ENCODE results near the gene NEURL2. TPM values are rescaled to one million over a fixed set of nuclear protein-coding genes. Genes with fewer than 3 reads are reported as not detected.
"Not testable (repeated sequence)": the region's sequence is repeated elsewhere in the genome, so short reads cannot be mapped to it uniquely, and the experiment has no call there.

NEURL2 gene
- polyA plus RNA-seq, 3 donors, result 4.7 to 9.8 (median 7.5) TPM

- DNase-seq (ENCODE audit: extremely low read depth in 1 of 11, low read depth in 9 of 11, low spot score in 4 of 11), result no peak
These were observed 2.3 kb downstream of the NEURL2 start for GRCh38 chr20:45888681-45889080.

GRCh38 chr20:45887346-45887715 is 3.7 kb downstream of the NEURL2 start, which contains the start of gene SPATA25:
SPATA25 (minus strand) TSS chr20:45887622; CDS start chr20:45887590, 32 bp downstream.
- DNase-seq (ENCODE audit: extremely low read depth in 1 of 11, low read depth in 9 of 11, low spot score in 4 of 11), result no peak

- no peak for DNase-seq (ENCODE audit: extremely low read depth in 1 of 11, low read depth in 9 of 11, low spot score in 4 of 11)
These were observed 4.2 kb downstream of the NEURL2 start for GRCh38 chr20:45886590-45887345.

- no peak for DNase-seq (ENCODE audit: extremely low read depth in 1 of 11, low read depth in 9 of 11, low spot score in 4 of 11)
These were observed 7.9 kb downstream of the NEURL2 start for GRCh38 chr20:45883100-45883469.

- DNase-seq (ENCODE audit: extremely low read depth in 1 of 11, low read depth in 9 of 11, low spot score in 4 of 11), result no peak
These were observed 8.4 kb downstream of the NEURL2 start for GRCh38 chr20:45882469-45883099.

- peak; percentile 99 to 100 (median 99) for DNase-seq (ENCODE audit: extremely low read depth in 1 of 11, low read depth in 9 of 11, low spot score in 4 of 11)
These were observed 9.8 kb downstream of the NEURL2 start, which contains the start of gene ZSWIM1 for GRCh38 chr20:45880988-45881788. ZSWIM1 (plus strand) TSS chr20:45881227; CDS start chr20:45882593, 1,366 bp downstream.

GRCh38 chr20:45878076-45878761 is 12.8 kb downstream of the NEURL2 start:
- DNase-seq (ENCODE audit: extremely low read depth in 1 of 11, low read depth in 9 of 11, low spot score in 4 of 11), result no peak

GRCh38 chr20:45874576-45874975 is 16.4 kb downstream of the NEURL2 start:
- DNase-seq (ENCODE audit: extremely low read depth in 1 of 11, low read depth in 9 of 11, low spot score in 4 of 11), result no peak

- DNase-seq (ENCODE audit: extremely low read depth in 1 of 11, low read depth in 9 of 11, low spot score in 4 of 11), result not testable (repeated sequence)
These were observed 16.9 kb downstream of the NEURL2 start for GRCh38 chr20:45874104-45874481.

- DNase-seq (ENCODE audit: extremely low read depth in 1 of 11, low read depth in 9 of 11, low spot score in 4 of 11), result no peak
These were observed 17.5 kb downstream of the NEURL2 start for GRCh38 chr20:45873409-45874103.

- no peak for DNase-seq (ENCODE audit: extremely low read depth in 1 of 11, low read depth in 9 of 11, low spot score in 4 of 11)
These were observed 18.4 kb downstream of the NEURL2 start for GRCh38 chr20:45872626-45873025.

- no peak for DNase-seq (ENCODE audit: extremely low read depth in 1 of 11, low read depth in 9 of 11, low spot score in 4 of 11)
These were observed 23.2 kb downstream of the NEURL2 start for GRCh38 chr20:45867819-45868176.

- DNase-seq (ENCODE audit: extremely low read depth in 1 of 11, low read depth in 9 of 11, low spot score in 4 of 11), result no peak
These were observed 23.7 kb downstream of the NEURL2 start for GRCh38 chr20:45867136-45867818.

- DNase-seq (ENCODE audit: extremely low read depth in 1 of 11, low read depth in 9 of 11, low spot score in 4 of 11), result no peak
These were observed 24.6 kb downstream of the NEURL2 start for GRCh38 chr20:45866454-45866853.

- DNase-seq (ENCODE audit: extremely low read depth in 1 of 11, low read depth in 9 of 11, low spot score in 4 of 11), result no peak
These were observed 27.2 kb downstream of the NEURL2 start for GRCh38 chr20:45863543-45864470.

- DNase-seq (ENCODE audit: extremely low read depth in 1 of 11, low read depth in 9 of 11, low spot score in 4 of 11), result no peak
These were observed 29.6 kb downstream of the NEURL2 start for GRCh38 chr20:45861221-45862075.
